SK-N-SH treated with all-trans-retinoic acid at 6 μM for 48 hours (cell line): ENCODE data around the gene SMC6.

ENCODE experiments used
- ATAC-seq: fragments of 200-7000 bp; cut with Tn5 transposase; 3 replicates; pipeline ENCODE4 v1.9.1; 2020; ENCODE audit warnings: mild to moderate bottlenecking, moderate library complexity
- ARNTL ChIP-seq: fragments of 450-650 bp; formaldehyde crosslinking; IDR thresholded peaks from 2 replicates; pipeline ENCODE4 v1.5.0; 2020; ENCODE audit warnings: low read depth, mild to moderate bottlenecking, moderate library complexity, borderline replicate concordance
- ESRRG ChIP-seq: fragments of 250-450 bp; sonication (Bioruptor Pico); IDR thresholded peaks from 2 replicates; pipeline ENCODE4 v1.6.1; 2021; ENCODE audit warnings: mild to moderate bottlenecking
- GLIS3 ChIP-seq: fragments of 250-450 bp; sonication (Bioruptor Pico); IDR thresholded peaks from 2 replicates; pipeline ENCODE4 v1.5.0; 2020; ENCODE audit warnings: mild to moderate bottlenecking, moderate library complexity
- ISL1 ChIP-seq: fragments of 250-450 bp; sonication (Bioruptor Pico); IDR thresholded peaks from 2 replicates; pipeline ENCODE4 v2.1.2; 2022; ENCODE audit warnings: mild to moderate bottlenecking, moderate library complexity
- RARB ChIP-seq: fragments of 250-450 bp; sonication (Bioruptor Pico); IDR thresholded peaks from 2 replicates; pipeline ENCODE4 v1.8.0; 2021; ENCODE audit warnings: mild to moderate bottlenecking, moderate library complexity
- SNAI2 ChIP-seq: fragments of 250-450 bp; sonication (Bioruptor Pico); IDR thresholded peaks from 2 replicates; pipeline ENCODE4 v1.5.0; 2020; ENCODE audit warnings: mild to moderate bottlenecking, moderate library complexity
- TCF4 ChIP-seq: fragments of 250-450 bp; sonication (Bioruptor Pico); IDR thresholded peaks from 2 replicates; pipeline ENCODE4 v1.8.0; 2021; ENCODE audit warnings: mild to moderate bottlenecking, moderate library complexity, borderline replicate concordance
- TOX ChIP-seq: fragments of 250-450 bp; sonication (Bioruptor Pico); IDR thresholded peaks from 2 replicates; pipeline ENCODE4 v1.8.0; 2021; ENCODE audit warnings: mild to moderate bottlenecking, moderate library complexity, borderline replicate concordance
- ZC3H10 ChIP-seq: fragments of 250-450 bp; sonication (Bioruptor Pico); IDR thresholded peaks from 2 replicates; pipeline ENCODE4 v1.5.1; 2021; ENCODE audit warnings: mild to moderate bottlenecking, moderate library complexity
- ZFP3 ChIP-seq: fragments of 250-450 bp; sonication (Bioruptor Pico); IDR thresholded peaks from 2 replicates; pipeline ENCODE4 v1.5.0; 2020; ENCODE audit warnings: mild to moderate bottlenecking, moderate library complexity
- ZNF565 ChIP-seq: fragments of 450-650 bp; formaldehyde crosslinking; conservative IDR thresholded peaks from 2 replicates; pipeline ENCODE4 v1.5.0; 2020; ENCODE audit warnings: low read depth, mild to moderate bottlenecking, moderate library complexity
- TF ChIP-seq, protein P1 (sequence below): fragments of 250-450 bp; sonication (Bioruptor Pico); IDR thresholded peaks from 2 replicates; pipeline ENCODE4 v1.8.0; 2021; ENCODE audit warnings: low read depth, mild to moderate bottlenecking, moderate library complexity, borderline replicate concordance
- TF ChIP-seq, protein P2 (sequence below): fragments of 250-450 bp; sonication (Bioruptor Pico); IDR thresholded peaks from 2 replicates; pipeline ENCODE4 v1.5.0; 2020; ENCODE audit warnings: mild to moderate bottlenecking, moderate library complexity
- TF ChIP-seq, protein P3 (sequence below): fragments of 250-450 bp; sonication (Bioruptor Pico); IDR thresholded peaks from 2 replicates; pipeline ENCODE4 v1.5.1; 2020; ENCODE audit warnings: low read depth, mild to moderate bottlenecking, moderate library complexity
- TF ChIP-seq, protein P4 (sequence below): fragments of 250-450 bp; sonication (Bioruptor Pico); IDR thresholded peaks from 2 replicates; pipeline ENCODE4 v1.8.0; 2020; ENCODE audit warnings: mild to moderate bottlenecking, moderate library complexity, borderline replicate concordance

SMC6 gene

DNA sequence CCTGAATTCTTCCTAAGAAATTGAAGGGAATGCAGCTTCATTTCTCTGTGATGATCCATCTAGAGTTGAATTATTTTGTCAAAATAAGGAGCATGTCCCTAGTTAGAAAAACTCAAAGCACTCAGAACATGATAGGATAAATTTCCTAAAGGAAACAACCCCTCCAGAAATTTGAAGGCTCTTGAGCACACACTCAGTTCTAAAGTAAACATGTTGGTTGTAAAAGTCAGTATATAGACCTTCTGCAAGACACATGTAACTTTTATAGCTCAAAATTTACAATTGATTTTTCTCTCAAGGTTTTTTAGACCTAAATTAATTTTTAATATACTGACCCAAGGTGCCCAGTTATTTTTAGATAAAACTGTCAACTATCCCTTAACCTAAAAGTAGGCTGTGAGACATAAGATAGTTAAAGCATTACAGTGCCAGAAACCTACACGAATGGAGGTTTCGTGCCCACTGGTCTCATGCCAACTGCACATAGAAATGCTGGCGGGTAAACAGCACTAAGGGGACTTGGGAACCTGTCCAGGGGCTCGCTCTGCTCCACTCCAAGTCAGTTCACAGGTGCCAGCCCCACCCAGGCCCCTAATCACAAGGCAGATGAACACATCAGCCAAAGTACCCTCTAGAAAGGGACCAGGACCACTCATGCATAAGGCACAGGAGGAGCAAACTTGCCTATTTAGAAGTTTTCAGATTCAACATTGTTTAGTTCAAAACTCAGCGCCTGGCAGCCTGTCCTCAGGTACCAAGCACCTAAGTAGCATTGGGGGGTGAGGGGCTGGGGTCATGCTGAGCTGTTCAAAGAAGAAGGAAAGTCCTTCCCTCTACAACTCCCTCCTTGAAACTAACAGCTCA is 106.5 kb downstream of the SMC6 start:
- no peak for ATAC-seq
- no peak for TF ChIP-seq TOX
- no peak for TF ChIP-seq GLIS3
- no peak for TF ChIP-seq ZC3H10
- TF ChIP-seq, protein P1, sequence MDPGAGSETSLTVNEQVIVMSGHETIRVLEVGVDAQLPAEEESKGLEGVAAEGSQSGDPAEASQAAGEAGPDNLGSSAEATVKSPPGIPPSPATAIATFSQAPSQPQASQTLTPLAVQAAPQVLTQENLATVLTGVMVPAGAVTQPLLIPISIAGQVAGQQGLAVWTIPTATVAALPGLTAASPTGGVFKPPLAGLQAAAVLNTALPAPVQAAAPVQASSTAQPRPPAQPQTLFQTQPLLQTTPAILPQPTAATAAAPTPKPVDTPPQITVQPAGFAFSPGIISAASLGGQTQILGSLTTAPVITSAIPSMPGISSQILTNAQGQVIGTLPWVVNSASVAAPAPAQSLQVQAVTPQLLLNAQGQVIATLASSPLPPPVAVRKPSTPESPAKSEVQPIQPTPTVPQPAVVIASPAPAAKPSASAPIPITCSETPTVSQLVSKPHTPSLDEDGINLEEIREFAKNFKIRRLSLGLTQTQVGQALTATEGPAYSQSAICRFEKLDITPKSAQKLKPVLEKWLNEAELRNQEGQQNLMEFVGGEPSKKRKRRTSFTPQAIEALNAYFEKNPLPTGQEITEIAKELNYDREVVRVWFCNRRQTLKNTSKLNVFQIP (CRISPR knock-in tag) = no peak
- no peak for TF ChIP-seq SNAI2 (CRISPR knock-in tag)
- TF ChIP-seq, protein P2, sequence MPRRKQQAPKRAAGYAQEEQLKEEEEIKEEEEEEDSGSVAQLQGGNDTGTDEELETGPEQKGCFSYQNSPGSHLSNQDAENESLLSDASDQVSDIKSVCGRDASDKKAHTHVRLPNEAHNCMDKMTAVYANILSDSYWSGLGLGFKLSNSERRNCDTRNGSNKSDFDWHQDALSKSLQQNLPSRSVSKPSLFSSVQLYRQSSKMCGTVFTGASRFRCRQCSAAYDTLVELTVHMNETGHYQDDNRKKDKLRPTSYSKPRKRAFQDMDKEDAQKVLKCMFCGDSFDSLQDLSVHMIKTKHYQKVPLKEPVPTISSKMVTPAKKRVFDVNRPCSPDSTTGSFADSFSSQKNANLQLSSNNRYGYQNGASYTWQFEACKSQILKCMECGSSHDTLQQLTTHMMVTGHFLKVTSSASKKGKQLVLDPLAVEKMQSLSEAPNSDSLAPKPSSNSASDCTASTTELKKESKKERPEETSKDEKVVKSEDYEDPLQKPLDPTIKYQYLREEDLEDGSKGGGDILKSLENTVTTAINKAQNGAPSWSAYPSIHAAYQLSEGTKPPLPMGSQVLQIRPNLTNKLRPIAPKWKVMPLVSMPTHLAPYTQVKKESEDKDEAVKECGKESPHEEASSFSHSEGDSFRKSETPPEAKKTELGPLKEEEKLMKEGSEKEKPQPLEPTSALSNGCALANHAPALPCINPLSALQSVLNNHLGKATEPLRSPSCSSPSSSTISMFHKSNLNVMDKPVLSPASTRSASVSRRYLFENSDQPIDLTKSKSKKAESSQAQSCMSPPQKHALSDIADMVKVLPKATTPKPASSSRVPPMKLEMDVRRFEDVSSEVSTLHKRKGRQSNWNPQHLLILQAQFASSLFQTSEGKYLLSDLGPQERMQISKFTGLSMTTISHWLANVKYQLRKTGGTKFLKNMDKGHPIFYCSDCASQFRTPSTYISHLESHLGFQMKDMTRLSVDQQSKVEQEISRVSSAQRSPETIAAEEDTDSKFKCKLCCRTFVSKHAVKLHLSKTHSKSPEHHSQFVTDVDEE (CRISPR knock-in tag) = no peak
- TF ChIP-seq, protein P3, sequence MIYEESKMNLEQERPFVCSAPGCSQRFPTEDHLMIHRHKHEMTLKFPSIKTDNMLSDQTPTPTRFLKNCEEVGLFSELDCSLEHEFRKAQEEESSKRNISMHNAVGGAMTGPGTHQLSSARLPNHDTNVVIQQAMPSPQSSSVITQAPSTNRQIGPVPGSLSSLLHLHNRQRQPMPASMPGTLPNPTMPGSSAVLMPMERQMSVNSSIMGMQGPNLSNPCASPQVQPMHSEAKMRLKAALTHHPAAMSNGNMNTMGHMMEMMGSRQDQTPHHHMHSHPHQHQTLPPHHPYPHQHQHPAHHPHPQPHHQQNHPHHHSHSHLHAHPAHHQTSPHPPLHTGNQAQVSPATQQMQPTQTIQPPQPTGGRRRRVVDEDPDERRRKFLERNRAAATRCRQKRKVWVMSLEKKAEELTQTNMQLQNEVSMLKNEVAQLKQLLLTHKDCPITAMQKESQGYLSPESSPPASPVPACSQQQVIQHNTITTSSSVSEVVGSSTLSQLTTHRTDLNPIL (CRISPR knock-in tag) = no peak
- TF ChIP-seq ZNF565 (CRISPR knock-in tag) = no peak

DNA sequence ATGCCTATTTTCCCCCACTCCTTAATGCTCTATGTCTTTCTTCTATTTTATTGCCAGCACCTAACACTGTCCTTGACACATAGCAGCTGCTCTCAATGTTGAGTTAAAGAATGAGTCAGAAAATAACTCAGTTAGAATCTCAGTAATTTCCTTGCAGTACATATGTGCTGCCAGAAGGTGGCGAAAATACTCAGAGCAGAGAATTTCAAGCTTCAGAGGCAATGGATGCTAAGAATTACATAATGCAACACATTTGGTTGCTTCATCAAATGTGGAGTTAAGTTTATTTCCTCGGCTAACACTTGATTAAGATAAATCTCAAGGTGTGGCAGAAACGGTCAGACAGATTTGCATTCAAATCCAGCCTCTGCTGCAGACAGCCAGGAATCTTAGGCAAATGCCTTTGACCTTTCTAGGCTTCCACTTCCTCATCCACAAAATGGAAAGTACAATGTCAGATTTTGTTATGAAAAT is 107.5 kb downstream of the SMC6 start:
- TF ChIP-seq SNAI2 (CRISPR knock-in tag) = no peak
- TF ChIP-seq ISL1 (CRISPR knock-in tag) = peak; percentile 68
- peak; percentile 46; the same call in 1 of the 2 replicates for TF ChIP-seq TCF4 (CRISPR knock-in tag)
- ATAC-seq = peak; percentile 73

DNA sequence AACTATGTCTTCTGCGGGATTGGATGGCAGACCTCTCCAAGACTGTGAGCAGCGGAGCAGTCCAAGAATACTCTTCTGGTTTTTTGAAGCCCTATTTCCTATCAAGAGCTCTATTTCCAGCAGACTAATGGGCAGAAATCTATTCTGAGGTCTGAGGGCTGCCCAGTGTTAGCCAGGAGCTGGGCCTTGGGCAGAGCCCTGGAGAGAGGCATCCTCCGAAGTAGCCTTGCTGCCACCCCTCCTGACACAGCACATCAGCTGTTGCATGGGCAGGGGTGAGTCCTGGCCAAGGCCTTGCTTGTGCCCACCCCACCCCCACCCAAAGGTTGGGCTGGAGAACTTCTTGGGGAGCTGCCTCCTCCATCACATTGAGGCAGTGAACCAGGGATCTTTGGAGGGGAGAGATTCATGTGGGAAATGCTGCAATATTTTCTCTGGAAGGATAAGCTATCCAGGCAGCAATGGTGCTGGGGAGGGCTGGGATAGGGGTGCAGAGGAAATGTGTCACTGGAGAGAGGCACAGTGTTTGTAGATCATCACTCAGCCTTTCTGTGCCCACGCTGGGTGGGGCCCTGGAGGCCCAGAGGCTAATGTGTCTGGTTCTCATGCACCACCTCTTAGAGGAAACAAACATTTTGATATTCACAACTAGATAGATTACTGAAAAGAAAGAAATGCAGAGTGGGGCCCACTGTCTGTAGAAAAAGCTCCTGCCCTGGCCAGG is 108.5 kb downstream of the SMC6 start:
- no peak for TF ChIP-seq ZFP3 (CRISPR knock-in tag)
- TF ChIP-seq TOX = no peak
- TF ChIP-seq ZNF565 (CRISPR knock-in tag) = no peak
- TF ChIP-seq ARNTL (CRISPR knock-in tag) = no peak
- TF ChIP-seq ESRRG = no peak
- TF ChIP-seq, protein P4, sequence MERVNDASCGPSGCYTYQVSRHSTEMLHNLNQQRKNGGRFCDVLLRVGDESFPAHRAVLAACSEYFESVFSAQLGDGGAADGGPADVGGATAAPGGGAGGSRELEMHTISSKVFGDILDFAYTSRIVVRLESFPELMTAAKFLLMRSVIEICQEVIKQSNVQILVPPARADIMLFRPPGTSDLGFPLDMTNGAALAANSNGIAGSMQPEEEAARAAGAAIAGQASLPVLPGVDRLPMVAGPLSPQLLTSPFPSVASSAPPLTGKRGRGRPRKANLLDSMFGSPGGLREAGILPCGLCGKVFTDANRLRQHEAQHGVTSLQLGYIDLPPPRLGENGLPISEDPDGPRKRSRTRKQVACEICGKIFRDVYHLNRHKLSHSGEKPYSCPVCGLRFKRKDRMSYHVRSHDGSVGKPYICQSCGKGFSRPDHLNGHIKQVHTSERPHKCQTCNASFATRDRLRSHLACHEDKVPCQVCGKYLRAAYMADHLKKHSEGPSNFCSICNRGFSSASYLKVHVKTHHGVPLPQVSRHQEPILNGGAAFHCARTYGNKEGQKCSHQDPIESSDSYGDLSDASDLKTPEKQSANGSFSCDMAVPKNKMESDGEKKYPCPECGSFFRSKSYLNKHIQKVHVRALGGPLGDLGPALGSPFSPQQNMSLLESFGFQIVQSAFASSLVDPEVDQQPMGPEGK (CRISPR knock-in tag) = no peak
- TF ChIP-seq ISL1 (CRISPR knock-in tag) = no peak
- TF ChIP-seq, protein P2 (CRISPR knock-in tag) = no peak
- TF ChIP-seq, protein P3 (CRISPR knock-in tag) = no peak
- TF ChIP-seq ZC3H10 = no peak
- no peak for TF ChIP-seq RARB
- peak; percentile 3; the same call in 2 of the 3 replicates for ATAC-seq
